ENCODE results near the gene HSPA1A.

DNA sequence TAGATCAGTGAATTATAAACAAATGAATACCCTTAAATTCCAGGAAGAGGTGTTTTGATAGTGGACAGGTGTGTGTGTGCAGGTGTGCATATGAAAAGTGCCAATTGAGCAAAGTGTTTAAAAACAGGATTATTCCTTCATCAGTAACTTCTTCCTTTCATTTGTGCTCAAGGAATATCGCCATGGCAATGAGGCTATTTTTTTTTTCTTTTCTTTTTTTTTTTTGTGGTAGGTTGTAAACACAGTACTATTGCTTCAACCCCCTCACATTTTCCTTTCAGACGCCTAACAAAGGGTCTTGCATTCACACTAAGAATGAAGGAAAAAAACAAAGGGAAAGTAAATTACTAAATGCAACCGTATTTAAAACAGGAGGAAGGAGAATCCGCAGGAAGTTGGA is 10.2 kb downstream of the HSPA1A start:
- TF ChIP-seq, protein P1, sequence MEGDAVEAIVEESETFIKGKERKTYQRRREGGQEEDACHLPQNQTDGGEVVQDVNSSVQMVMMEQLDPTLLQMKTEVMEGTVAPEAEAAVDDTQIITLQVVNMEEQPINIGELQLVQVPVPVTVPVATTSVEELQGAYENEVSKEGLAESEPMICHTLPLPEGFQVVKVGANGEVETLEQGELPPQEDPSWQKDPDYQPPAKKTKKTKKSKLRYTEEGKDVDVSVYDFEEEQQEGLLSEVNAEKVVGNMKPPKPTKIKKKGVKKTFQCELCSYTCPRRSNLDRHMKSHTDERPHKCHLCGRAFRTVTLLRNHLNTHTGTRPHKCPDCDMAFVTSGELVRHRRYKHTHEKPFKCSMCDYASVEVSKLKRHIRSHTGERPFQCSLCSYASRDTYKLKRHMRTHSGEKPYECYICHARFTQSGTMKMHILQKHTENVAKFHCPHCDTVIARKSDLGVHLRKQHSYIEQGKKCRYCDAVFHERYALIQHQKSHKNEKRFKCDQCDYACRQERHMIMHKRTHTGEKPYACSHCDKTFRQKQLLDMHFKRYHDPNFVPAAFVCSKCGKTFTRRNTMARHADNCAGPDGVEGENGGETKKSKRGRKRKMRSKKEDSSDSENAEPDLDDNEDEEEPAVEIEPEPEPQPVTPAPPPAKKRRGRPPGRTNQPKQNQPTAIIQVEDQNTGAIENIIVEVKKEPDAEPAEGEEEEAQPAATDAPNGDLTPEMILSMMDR (IDR thresholded peaks at IDR 0.05; ENCODE audit: low read length), result no peak
- TF ChIP-seq EZH2 (IDR thresholded peaks at IDR 0.05; ENCODE audit: borderline replicate concordance, low read length), result no peak

Data from OCI-LY1 (cell line).